IPS-15b (cell line): ENCODE measurements around the gene BNIP2.

ENCODE experiments used
- H3K27me3 ChIP-seq: one replicate; pipeline ENCODE4 v1.6.1; 2013; ENCODE audit warnings: low read length; ENCODE audit not compliant: control insufficient read depth, insufficient read depth
- H3K36me3 ChIP-seq: one replicate; pipeline ENCODE4 v1.6.1; 2013; ENCODE audit warnings: low read length; ENCODE audit not compliant: control insufficient read depth, insufficient read depth
- H3K4me1 ChIP-seq: one replicate; pipeline ENCODE4 v1.6.1; 2013; ENCODE audit warnings: mild to moderate bottlenecking, low read length; ENCODE audit not compliant: control insufficient read depth, insufficient read depth
- H3K4me3 ChIP-seq: one replicate; pipeline ENCODE4 v1.5.1; 2013; ENCODE audit warnings: low read depth, low read length
- H3K9ac ChIP-seq: one replicate; pipeline ENCODE4 v1.6.1; 2013; ENCODE audit warnings: low read depth, mild to moderate bottlenecking, low read length
- H3K9me3 ChIP-seq: one replicate; pipeline ENCODE4 v1.6.1; 2013; ENCODE audit warnings: mild to moderate bottlenecking, low read length; ENCODE audit not compliant: control insufficient read depth, insufficient read depth

Gene BNIP2

GRCh38 chr15:59618406-59618805, 70.7 kb downstream of the BNIP2 start:
- no peaks in the 10 kb centered on the region for H3K9me3 ChIP-seq
- no peak overlapping the region for H3K4me3 ChIP-seq
- no peaks in the 10 kb centered on the region for H3K36me3 ChIP-seq
- no peaks in the 10 kb centered on the region for H3K4me1 ChIP-seq
- H3K27me3 ChIP-seq, result no peaks in the 10 kb centered on the region
- H3K9ac ChIP-seq, result no peak overlapping the region

- Histone ChIP-seq H3K27me3 (no peaks in the 10 kb centered on the region), H3K9me3 (no peaks in the 10 kb centered on the region), H3K4me1 (peaks cover 2% of the 10 kb centered on the region), H3K36me3 (no peaks in the 10 kb centered on the region), H3K4me3 (no peak overlapping the region), H3K9ac (no peak overlapping the region)
Measured at GRCh38 chr15:59616379-59616778, 72.7 kb downstream of the BNIP2 start.

- peaks cover 3% of the 10 kb centered on the region for H3K4me1 ChIP-seq
- no peaks in the 10 kb centered on the region for H3K36me3 ChIP-seq
- H3K9ac ChIP-seq, result no peak overlapping the region
- H3K27me3 ChIP-seq, result no peaks in the 10 kb centered on the region
- H3K9me3 ChIP-seq, result no peaks in the 10 kb centered on the region
- no peak overlapping the region for H3K4me3 ChIP-seq
Measured at GRCh38 chr15:59615661-59616060, 73.5 kb downstream of the BNIP2 start.

GRCh38 chr15:59614153-59614552, 75.0 kb downstream of the BNIP2 start:
- H3K9ac ChIP-seq, result no peak overlapping the region
- H3K27me3 ChIP-seq, result no peaks in the 10 kb centered on the region
- no peaks in the 10 kb centered on the region for H3K9me3 ChIP-seq
- H3K36me3 ChIP-seq, result no peaks in the 10 kb centered on the region
- peaks cover 3% of the 10 kb centered on the region for H3K4me1 ChIP-seq
- H3K4me3 ChIP-seq, result no peak overlapping the region

- Histone ChIP-seq H3K4me1 (peaks cover 3% of the 10 kb centered on the region), H3K4me3 (no peak within 1 kb of the TSS), H3K9ac (no peak within 1 kb of the TSS), H3K27me3 (no peaks in the 10 kb centered on the region), H3K9me3 (no peaks in the 10 kb centered on the region), H3K36me3 (no peaks in the 10 kb centered on the region)
Measured at GRCh38 chr15:59611276-59612260, 77.6 kb downstream of the BNIP2 start, which contains the start of gene GCNT3. Gene GCNT3, plus strand, starts transcription at chr15:59611783. Its CDS starts 6,456 bp downstream, at chr15:59618239.

- Histone ChIP-seq H3K4me1 (peaks cover 3% of the 10 kb centered on the region), H3K9me3 (no peaks in the 10 kb centered on the region), H3K27me3 (no peaks in the 10 kb centered on the region), H3K9ac (no peak overlapping the region), H3K36me3 (no peaks in the 10 kb centered on the region), H3K4me3 (no peak overlapping the region)
Measured at GRCh38 chr15:59609730-59610712, 79.1 kb downstream of the BNIP2 start.
